ENCODE measurements around the gene DNAH7.
"Not testable (repeated sequence)": the region's sequence is repeated elsewhere in the genome, so short reads cannot be mapped to it uniquely, and the experiment has no call there.

DNAH7 gene

GRCh38 chr2:195959341-195959740, 109.3 kb downstream of the DNAH7 start:
- no peak for DNase-seq

GRCh38 chr2:195956725-195957124, 111.9 kb downstream of the DNAH7 start:
- DNase-seq, result no peak

GRCh38 chr2:195945056-195945455, 123.6 kb downstream of the DNAH7 start:
- DNase-seq, result no peak

- DNase-seq, result no peak
Observed at GRCh38 chr2:195937176-195937575, 131.5 kb downstream of the DNAH7 start.

DNA sequence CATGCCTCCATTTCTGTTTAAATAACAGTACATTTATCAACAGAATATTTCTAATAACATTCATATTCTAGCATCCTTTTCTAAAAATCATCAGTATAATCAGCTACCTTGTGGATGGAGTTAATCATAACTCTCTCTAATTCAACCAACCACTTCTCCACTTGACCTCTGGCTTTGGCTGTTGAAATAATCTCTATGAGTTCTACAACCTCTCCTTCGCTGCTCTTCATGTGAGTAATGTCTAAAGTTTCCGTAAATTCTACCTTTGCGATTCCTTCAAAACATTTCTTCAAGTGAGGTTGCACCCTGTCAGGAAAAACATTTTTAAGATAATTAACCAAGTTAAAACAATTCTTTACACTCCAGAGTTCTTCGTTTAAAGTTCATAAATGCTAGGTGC, 134.2 kb downstream of the DNAH7 start:
- no peak for DNase-seq

GRCh38 chr2:195929531-195929930, 139.1 kb downstream of the DNAH7 start:
- DNase-seq, result no peak

DNA sequence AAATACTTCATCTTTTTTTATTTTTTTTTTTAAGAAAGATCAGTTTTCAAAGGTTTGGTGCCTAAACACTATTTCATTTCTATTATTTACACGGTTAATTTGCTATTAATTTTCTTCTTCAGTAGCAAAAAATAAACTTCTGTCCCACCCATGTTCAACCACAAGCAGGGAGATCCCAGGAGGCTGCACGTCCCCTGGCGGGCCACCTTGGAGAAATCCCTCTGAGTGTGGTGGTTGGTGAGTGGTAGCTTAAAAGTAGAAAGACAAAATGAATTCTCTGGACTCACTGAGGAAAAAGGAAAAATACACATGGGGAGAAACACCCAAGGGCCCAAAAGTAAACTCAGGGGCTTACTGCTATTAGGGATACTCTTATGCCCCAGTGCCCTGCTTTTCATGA, 143.5 kb downstream of the DNAH7 start:
- no peak for DNase-seq

DNA sequence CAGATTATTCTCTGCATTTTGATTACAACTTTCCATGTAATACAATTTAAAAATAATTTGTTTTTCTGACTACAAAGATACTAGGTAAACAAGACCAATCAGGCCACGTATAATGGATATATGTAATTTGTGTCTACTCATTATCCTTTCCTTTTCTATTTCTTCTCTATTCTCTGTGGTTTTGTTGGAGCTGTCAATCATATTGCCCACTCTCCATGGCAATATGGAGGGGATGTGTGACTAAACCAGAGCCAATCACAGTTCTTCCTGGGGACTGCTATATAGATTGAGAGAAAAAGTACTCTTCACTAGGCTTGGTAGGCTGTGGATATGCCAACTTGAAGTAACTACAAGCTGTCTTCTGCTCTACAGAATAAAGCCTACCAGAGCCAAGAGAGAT, 144.7 kb downstream of the DNAH7 start:
- DNase-seq, result no peak

DNA sequence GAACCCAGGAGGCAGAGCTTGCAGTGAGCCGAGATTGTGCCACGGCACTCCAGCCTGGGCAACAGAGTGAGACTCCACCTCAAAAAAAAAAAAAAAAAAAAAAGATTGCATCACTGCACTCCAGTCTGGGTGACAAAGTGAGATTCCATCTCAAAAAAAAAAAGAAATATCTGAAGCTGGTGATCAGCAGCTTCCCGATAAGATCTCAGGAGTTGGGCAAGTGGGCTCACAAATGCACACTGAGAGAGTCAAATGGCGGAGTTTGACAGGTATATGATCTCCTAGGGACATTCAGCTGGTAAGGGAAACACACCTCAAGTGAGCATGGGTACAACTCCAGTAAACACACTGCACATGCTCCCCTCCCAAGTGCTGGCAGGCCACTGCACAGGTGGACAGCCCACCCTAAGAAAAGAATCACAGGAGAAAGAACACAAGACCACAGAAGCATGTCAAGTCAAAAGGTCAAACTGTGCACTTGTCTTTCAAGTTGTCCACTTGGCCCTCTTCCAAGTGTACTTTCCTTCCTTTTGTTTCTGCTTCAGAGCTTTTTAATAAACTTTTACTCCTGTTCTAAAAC, 151.5 kb downstream of the DNAH7 start:
- not testable (repeated sequence) for DNase-seq

- no peak for DNase-seq
Observed at GRCh38 chr2:195912079-195912478, 156.6 kb downstream of the DNAH7 start.

GRCh38 chr2:195910570-195910969, 158.1 kb downstream of the DNAH7 start:
- no peak for DNase-seq

DNA sequence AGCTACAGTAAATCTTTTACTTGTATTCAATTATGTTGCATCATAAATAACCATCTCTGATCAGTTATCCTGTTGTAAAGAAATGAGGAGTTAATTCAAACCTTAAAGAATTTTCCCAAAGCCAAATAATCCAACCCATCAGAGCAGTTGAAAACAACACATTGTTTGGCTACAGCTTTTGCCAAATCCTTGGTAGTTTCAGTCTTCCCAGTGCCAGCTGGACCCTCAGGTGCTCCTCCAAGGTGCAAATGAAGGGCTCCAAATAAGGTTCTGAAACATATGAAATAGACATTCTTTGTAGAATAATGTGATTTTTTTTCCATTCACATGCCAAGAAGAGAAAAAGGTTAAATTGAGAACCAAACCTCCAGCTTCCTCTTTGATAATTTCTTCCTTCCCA, 158.7 kb downstream of the DNAH7 start:
- DNase-seq, result no peak

DNA sequence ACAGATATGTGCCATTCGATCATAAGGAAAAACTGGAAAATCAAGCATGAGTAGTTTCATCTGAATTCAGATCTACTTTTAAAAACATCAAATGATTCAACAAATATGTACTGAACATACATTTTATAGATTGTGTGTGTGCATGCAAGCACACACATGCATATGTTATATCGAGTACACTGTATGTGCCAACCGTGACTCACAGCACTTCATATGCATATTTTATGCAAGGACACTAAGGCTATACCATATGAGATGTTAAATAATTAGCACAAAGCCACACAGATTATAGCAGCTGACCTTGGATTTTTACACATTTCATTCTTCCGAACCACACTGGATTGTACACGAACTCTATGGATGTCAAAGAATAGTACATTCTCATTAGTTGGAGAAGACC, 161.2 kb downstream of the DNAH7 start:
- no peak for DNase-seq

- no peak for DNase-seq
Observed at GRCh38 chr2:195903956-195904355, 164.7 kb downstream of the DNAH7 start.

DNA sequence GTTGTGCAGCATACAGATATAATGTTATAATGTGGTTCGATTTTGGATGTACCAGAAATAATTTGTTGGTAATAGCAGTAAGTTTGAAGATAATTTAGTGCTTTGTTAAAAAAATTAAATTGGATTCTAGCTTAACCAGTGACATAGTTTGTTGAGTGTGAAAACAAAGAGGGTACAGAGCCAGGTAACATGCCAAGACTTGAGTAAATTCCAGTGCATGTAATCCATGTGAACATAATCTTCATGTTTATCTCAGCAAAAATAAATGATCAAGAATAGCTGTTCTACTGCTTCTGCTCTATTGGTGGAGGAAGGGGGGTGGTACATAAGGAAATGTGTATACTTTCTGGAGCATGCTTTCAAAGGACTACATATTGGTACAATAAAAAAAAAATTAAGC, 165.8 kb downstream of the DNAH7 start:
- no peak for DNase-seq

GRCh38 chr2:195899226-195899625, 169.4 kb downstream of the DNAH7 start:
- DNase-seq, result no peak

GRCh38 chr2:195898505-195899191, 170.0 kb downstream of the DNAH7 start:
- DNase-seq, result no peak

- DNase-seq, result no peak
Observed at GRCh38 chr2:195891081-195891480, 177.6 kb downstream of the DNAH7 start.

- no peak for DNase-seq
Observed at GRCh38 chr2:195879153-195879552, 189.5 kb downstream of the DNAH7 start.

DNA sequence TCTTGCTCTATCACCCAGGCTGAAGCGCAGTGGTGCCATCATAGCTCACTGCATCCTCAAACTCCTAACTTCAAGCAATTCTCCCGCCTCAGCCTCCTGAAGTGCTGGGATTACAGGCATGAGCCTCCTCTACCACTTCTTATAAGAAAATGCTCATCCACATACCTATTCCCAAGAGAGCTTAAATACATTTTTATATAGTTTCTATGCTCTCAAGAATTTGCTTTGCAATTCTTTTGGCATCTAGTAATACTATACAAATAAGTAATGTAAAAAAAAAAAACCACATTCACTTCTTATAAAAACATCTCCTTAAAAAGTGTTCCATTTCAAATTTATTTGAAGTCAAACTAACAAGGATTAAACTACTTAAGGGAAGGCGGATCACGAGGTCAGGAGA, 197.3 kb downstream of the DNAH7 start:
- DNase-seq, result no peak

GRCh38 chr2:195864316-195864715, 204.3 kb downstream of the DNAH7 start:
- DNase-seq, result no peak

- DNase-seq, result no peak
Observed at GRCh38 chr2:195863564-195863963, 205.1 kb downstream of the DNAH7 start.

DNA sequence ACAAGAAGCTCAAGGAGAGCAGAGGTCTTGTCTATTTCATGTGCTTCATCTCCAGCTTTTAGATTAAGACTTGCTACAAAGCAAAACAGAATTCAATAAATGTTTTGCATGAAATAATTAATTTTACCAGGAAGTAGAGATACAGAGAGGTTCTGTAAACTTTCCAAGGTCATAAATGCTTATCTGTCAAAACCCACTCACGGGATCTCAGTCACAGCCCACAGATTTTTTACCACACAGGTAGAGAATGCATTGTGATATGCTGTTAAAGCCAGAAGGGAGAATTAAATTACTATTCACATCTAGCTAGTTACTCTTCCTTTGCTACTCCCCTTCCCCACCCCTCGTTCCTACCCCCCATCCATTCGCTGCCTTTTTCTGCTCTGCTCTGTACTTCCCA, 205.5 kb downstream of the DNAH7 start:
- no peak for DNase-seq

DNA sequence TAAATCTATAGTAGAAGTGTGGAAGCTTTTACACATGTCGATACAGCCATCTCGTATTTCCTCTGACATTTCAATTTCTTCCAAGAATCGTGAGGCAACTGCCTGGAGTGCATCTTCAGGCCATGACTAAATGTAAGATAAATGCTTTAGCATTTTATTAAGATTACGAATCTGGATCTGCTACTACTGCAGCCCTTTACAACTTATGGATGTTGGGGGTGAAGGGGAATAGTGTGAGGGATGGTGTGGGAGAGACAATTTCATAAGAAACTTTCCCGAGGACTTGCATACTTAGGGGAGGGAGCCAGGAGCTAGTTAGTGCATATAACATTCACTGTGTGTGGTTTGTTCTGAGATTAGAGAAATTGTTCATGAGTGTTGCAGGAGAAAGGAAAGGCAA, 206.8 kb downstream of the DNAH7 start:
- DNase-seq, result no peak

- no peak for DNase-seq
Observed at GRCh38 chr2:195859513-195859912, 209.1 kb downstream of the DNAH7 start.
